ENCODE results near the gene HIPK2. TPM values are rescaled to one million over a fixed set of nuclear protein-coding genes. Genes with fewer than 3 reads are reported as not detected.
A peak's percentile ranks its signal among the peaks of the same experiment; 100 is the strongest.

HIPK2 gene
- 8.3 TPM for polyA plus RNA-seq (2013)

DNA sequence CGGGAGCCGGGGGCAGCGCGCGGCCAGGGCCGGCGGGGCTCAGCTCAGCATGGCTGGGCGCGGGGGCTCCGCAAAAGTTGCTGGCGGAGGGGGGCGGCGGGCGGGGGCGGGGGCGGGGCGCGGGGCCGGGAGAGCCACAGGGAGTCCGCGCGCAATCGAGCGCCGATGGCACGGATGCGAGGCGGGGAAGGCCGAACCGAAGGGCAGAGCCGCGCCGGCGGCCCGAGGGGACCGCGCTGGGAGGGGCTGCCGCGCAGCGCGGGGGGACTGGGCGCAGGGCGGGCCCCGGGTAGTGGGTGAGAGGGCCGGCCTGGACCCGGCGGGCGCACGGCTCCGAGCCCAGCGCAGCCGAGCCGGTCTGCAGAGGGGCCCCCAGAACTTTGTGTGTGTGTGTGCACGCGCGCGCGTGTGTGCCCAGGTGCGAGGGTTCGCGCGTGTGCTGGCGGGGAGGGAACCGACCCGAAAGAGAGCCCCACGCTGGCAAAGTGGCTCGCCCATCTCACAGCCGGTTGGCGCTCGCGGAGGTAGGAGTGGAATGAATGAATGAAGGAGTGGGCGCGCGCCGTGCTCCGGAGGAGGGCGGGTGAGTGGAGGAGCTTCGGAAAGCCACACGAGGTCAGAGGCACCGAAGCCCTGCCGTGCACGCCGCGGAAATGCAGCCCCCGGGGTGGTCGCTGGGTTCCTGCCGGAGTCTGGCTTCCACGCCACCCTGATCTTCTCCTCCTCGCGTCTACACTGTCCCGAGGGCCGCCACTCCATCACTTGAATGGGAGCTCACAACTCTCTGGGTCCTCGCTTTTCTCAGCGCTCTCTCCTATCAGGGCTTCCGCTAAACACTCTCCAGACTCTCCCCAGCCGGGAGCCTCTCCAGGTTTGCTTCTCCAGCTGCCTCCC lies at the start of gene HIPK2:
Gene HIPK2, minus strand, starts transcription at position 51 of the 894 bp plus-strand sequence. CDS start 375 bp downstream, outside the sequence.
- Histone ChIP-seq H3K4me3 (ENCODE audit: control insufficient read depth in 1 of 7, extremely low read depth in 1 of 7, insufficient read depth in 4 of 7, low read depth in 2 of 7, low read length in 6 of 7) (peak within 1 kb of the TSS; percentile 69 to 98 (median 84)), H3K36me3 (ENCODE audit: control insufficient read depth in 4 of 4, insufficient read depth in 4 of 4, low read length in 3 of 4) (no peaks in the 10 kb centered on the region), H3K27me3 (replicated peaks in 2 of 5; ENCODE audit: control insufficient read depth in 4 of 5, insufficient read depth in 5 of 5, low read length in 4 of 5) (peaks cover 0 to 4% (median 0%) of the 10 kb centered on the region in 5 experiments), H3K9me3 (ENCODE audit: control extremely low read depth in 1 of 5, control insufficient read depth in 4 of 5, insufficient read depth in 2 of 5, low read depth in 1 of 5, low read length in 4 of 5) (no peaks in the 10 kb centered on the region), H3K4me1 (ENCODE audit: control extremely low read depth in 1 of 4, control insufficient read depth in 4 of 4, insufficient read depth in 4 of 4, low read length in 3 of 4) (peaks cover 4 to 21% (median 17%) of the 10 kb centered on the region in 4 experiments), H3K27ac (ENCODE audit: insufficient read depth in 1 of 2, low read depth in 1 of 2, low read length in 2 of 2, poor library complexity in 1 of 2, severe bottlenecking in 2 of 2) (peak within 1 kb of the TSS; percentile 65 to 85)
- ChIA-PET POLR2A (interaction anchor here (0.6 to 2.8 kb wide), 2 partner anchors 32 to 64 kb away, joined by 3 to 9 read pairs; no protein-coding TSS in a partner anchor), CTCF (interaction anchor here (0.7 to 1.7 kb wide), 5 partner anchors 46 to 236 kb away, joined by 3 to 5 read pairs (median 4); no protein-coding TSS in a partner anchor)
- DNase-seq: peak; percentile 72 to 88 (median 83)
- 0% methylated on average over 59 of the region's 96 CpGs for WGBS (ENCODE audit: insufficient coverage)

DNA sequence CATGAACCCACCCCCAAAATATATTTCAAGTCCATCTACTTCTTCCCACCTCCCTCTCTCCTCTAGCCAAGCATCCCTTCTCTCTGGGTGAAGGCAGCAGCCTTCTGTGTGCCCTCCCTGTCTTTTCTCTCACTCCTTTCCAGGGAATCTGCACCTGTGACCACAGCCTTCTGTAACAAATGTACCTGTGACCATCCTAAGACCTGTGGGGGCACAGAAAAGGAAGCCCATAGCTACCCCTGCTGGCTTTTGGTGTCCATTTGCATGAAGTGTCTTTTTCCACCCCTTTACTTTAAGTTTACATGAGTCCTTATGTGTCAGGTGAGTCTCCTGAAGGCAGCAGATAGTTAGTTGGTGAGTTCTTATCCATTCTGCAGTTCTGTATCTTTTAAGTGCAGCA lies 49.2 kb upstream of the HIPK2 start:
- no peak for DNase-seq
- Histone ChIP-seq H3K4me3 (ENCODE audit: control insufficient read depth in 1 of 7, extremely low read depth in 1 of 7, insufficient read depth in 4 of 7, low read depth in 2 of 7, low read length in 6 of 7) (no peak overlapping the region), H3K27ac (ENCODE audit: insufficient read depth in 1 of 2, low read depth in 1 of 2, low read length in 2 of 2, poor library complexity in 1 of 2, severe bottlenecking in 2 of 2) (no peak overlapping the region), H3K9me3 (ENCODE audit: control extremely low read depth in 1 of 5, control insufficient read depth in 4 of 5, insufficient read depth in 2 of 5, low read depth in 1 of 5, low read length in 4 of 5) (peaks cover 0 to 11% (median 2%) of the 10 kb centered on the region in 5 experiments), H3K36me3 (ENCODE audit: control insufficient read depth in 4 of 4, insufficient read depth in 4 of 4, low read length in 3 of 4) (peaks cover 0 to 12% (median 2%) of the 10 kb centered on the region in 4 experiments), H3K27me3 (replicated peaks in 2 of 5; ENCODE audit: control insufficient read depth in 4 of 5, insufficient read depth in 5 of 5, low read length in 4 of 5) (no peaks in the 10 kb centered on the region), H3K4me1 (ENCODE audit: control extremely low read depth in 1 of 4, control insufficient read depth in 4 of 4, insufficient read depth in 4 of 4, low read length in 3 of 4) (peaks cover 20 to 30% (median 21%) of the 10 kb centered on the region in 4 experiments)
- POLR2A ChIA-PET: no interaction called here
- CTCF ChIA-PET: interaction anchor here (1.0 to 2.2 kb wide), 5 partner anchors 11 to 185 kb away, joined by 3 to 6 read pairs (median 4); no protein-coding TSS in a partner anchor

DNA sequence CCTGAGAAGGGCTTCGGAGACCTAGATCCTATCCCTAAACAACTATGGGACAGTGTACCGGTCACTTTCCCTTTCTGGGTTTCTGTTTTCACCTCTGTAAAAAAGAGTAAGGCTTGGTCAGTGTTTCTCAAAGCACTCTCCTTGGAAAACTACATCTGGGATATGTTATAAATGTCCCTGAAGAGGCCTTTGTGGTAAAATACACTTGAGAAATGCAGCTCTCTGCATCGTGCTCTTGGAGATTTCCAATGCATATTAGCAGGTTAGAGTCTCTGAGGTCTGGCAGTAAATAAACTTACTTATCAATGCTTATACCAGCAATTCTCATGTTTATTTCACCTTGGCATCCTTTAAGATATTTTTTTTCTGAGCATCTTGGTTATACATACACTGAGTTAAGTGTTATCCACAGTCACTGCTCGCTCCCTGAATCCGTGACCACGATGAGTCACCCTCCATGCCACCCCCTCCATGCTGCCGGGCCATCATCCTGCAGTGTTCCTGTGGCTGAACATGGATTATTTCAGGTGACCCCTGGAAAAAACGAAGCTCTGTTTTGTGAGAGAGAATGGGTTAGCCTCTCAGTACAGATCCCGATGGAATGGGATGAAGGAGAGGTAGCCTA lies 48.0 kb upstream of the HIPK2 start:
- ChIA-PET POLR2A (no interaction called here), CTCF (interaction anchor here (1.0 to 1.3 kb wide), 5 partner anchors 11 to 184 kb away, joined by 3 to 4 read pairs (median 4); no protein-coding TSS in a partner anchor)
- H3K4me1 ChIP-seq (ENCODE audit: control extremely low read depth in 1 of 4, control insufficient read depth in 4 of 4, insufficient read depth in 4 of 4, low read length in 3 of 4): peaks cover 15 to 27% (median 17%) of the 10 kb centered on the region in 4 experiments
- DNase-seq: peak in 2 of 3 donors; percentile 29 to 30
- H3K9me3 ChIP-seq (ENCODE audit: control extremely low read depth in 1 of 5, control insufficient read depth in 4 of 5, insufficient read depth in 2 of 5, low read depth in 1 of 5, low read length in 4 of 5): peaks cover 0 to under 1% (median 0%) of the 10 kb centered on the region in 5 experiments
- 88% methylated on average over 5 of the region's 9 CpGs for WGBS (ENCODE audit: insufficient coverage)
- H3K27ac ChIP-seq (ENCODE audit: insufficient read depth in 1 of 2, low read depth in 1 of 2, low read length in 2 of 2, poor library complexity in 1 of 2, severe bottlenecking in 2 of 2): no peak overlapping the region
- H3K4me3 ChIP-seq (ENCODE audit: control insufficient read depth in 1 of 7, extremely low read depth in 1 of 7, insufficient read depth in 4 of 7, low read depth in 2 of 7, low read length in 6 of 7): no peak overlapping the region
- H3K27me3 ChIP-seq (replicated peaks in 2 of 5; ENCODE audit: control insufficient read depth in 4 of 5, insufficient read depth in 5 of 5, low read length in 4 of 5): no peaks in the 10 kb centered on the region
- H3K36me3 ChIP-seq (ENCODE audit: control insufficient read depth in 4 of 4, insufficient read depth in 4 of 4, low read length in 3 of 4): peaks cover 0 to under 1% (median 0%) of the 10 kb centered on the region in 4 experiments

DNA sequence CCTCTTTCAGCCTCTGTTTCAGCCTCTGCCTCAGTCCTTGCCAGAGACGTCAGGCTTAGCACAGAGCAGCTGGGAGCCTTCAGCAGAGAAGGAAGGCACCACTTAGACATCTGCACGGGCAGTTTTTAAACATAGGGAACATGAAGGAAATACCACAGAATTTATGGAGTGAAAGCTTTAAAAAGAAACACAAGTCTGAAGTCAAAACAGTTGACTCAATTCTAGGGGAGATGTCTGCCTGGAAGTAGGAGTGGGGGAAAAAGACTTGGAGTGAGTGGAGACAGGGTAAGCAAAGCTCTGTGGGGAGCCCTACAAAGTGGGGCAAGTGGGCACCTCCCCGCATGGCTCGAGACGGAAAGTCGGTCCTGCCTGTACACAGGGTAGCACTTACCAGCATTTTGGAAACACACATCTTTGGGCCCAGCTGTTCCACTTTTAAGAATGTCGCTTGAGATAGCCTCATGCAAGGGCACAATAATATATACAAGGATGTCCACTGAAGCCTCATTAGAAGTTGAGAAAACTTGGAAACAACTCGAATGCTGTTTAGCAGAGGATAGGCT lies 46.2 kb upstream of the HIPK2 start:
- DNase-seq: no peak
- ChIA-PET POLR2A (interaction anchor here (0.7 kb wide), 1 partner anchor 212 kb away, joined by 3 read pairs; no protein-coding TSS in a partner anchor), CTCF (interaction anchor here (0.9 to 1.6 kb wide), 3 partner anchors 9 to 45 kb away, joined by 3 to 4 read pairs (median 4); no protein-coding TSS in a partner anchor)
- Histone ChIP-seq H3K4me1 (ENCODE audit: control extremely low read depth in 1 of 4, control insufficient read depth in 4 of 4, insufficient read depth in 4 of 4, low read length in 3 of 4) (peaks cover 5 to 11% (median 6%) of the 10 kb centered on the region in 4 experiments), H3K36me3 (ENCODE audit: control insufficient read depth in 4 of 4, insufficient read depth in 4 of 4, low read length in 3 of 4) (no peaks in the 10 kb centered on the region), H3K27ac (ENCODE audit: insufficient read depth in 1 of 2, low read depth in 1 of 2, low read length in 2 of 2, poor library complexity in 1 of 2, severe bottlenecking in 2 of 2) (no peak overlapping the region), H3K4me3 (ENCODE audit: control insufficient read depth in 1 of 7, extremely low read depth in 1 of 7, insufficient read depth in 4 of 7, low read depth in 2 of 7, low read length in 6 of 7) (no peak overlapping the region), H3K27me3 (replicated peaks in 2 of 5; ENCODE audit: control insufficient read depth in 4 of 5, insufficient read depth in 5 of 5, low read length in 4 of 5) (no peaks in the 10 kb centered on the region), H3K9me3 (ENCODE audit: control extremely low read depth in 1 of 5, control insufficient read depth in 4 of 5, insufficient read depth in 2 of 5, low read depth in 1 of 5, low read length in 4 of 5) (no peaks in the 10 kb centered on the region)
- WGBS (ENCODE audit: insufficient coverage): 85% methylated on average over 7 of the region's 8 CpGs

DNA sequence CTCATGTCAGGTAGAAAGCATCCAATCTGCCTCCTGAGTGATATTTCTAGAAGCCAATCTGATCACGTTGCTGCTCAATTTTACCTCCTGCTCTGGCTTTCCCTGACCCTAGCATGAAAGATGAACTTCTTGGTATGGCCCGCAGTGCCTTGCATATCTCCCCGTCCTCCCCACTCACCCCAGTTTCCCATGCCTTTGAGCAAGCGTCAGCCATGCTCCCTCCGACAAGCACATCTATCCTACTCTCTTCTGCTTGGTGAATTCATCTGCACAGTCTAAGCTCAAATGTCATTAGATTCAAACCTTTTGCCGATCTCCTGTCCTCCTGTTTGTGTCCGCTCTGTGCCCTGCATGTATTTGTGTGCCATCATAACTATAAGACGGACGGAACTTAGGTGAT lies 45.1 kb upstream of the HIPK2 start:
- Histone ChIP-seq H3K36me3 (ENCODE audit: control insufficient read depth in 4 of 4, insufficient read depth in 4 of 4, low read length in 3 of 4) (no peaks in the 10 kb centered on the region), H3K27ac (ENCODE audit: insufficient read depth in 1 of 2, low read depth in 1 of 2, low read length in 2 of 2, poor library complexity in 1 of 2, severe bottlenecking in 2 of 2) (no peak overlapping the region), H3K4me3 (ENCODE audit: control insufficient read depth in 1 of 7, extremely low read depth in 1 of 7, insufficient read depth in 4 of 7, low read depth in 2 of 7, low read length in 6 of 7) (no peak overlapping the region), H3K9me3 (ENCODE audit: control extremely low read depth in 1 of 5, control insufficient read depth in 4 of 5, insufficient read depth in 2 of 5, low read depth in 1 of 5, low read length in 4 of 5) (no peaks in the 10 kb centered on the region), H3K4me1 (ENCODE audit: control extremely low read depth in 1 of 4, control insufficient read depth in 4 of 4, insufficient read depth in 4 of 4, low read length in 3 of 4) (peaks cover 0 to 6% (median 0%) of the 10 kb centered on the region in 4 experiments), H3K27me3 (replicated peaks in 2 of 5; ENCODE audit: control insufficient read depth in 4 of 5, insufficient read depth in 5 of 5, low read length in 4 of 5) (no peaks in the 10 kb centered on the region)
- ChIA-PET POLR2A (interaction anchor here (0.8 kb wide), 1 partner anchor 46 kb away, joined by 3 read pairs; no protein-coding TSS in a partner anchor), CTCF (interaction anchor here (1.2 to 1.6 kb wide), 2 partner anchors 12 to 44 kb away, joined by 4 read pairs; no protein-coding TSS in a partner anchor)
- DNase-seq: no peak
- 96% methylated on average over 9 of the region's 9 CpGs for WGBS (ENCODE audit: insufficient coverage)

DNA sequence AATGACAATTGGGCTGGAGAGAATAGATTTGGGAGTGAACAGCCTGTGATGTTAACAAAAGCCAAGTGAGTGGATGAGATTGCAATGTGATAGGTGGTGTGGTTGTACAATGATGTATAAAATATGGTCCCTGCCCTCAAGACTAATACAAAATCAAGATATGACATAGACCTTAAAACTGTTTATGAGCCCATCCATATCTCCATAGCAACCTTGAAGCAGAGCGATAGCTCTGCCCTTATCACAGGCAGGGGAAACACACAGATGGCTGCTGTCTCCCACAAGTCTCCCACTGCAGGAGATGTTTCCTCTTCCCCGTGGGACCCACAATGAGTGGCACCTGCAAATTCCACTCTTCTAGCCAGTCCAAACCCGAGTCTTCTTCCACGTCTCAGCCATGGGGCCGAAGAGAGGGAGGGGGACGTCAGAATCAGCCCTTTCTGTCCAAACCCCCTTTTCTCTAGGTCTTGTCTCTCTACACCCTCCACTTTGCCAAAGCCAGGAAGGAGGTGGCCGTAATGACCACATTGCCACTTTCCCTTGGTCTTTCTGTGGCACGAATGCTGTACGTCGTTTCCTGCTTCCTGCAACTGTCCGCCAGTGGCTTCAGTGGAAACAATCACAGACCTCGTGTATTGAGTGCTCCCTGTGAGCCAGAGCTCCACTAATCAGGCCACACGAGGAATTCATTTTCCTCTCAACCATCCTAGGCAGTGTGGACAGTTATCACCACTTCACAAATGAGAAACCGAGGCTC lies 43.7 kb upstream of the HIPK2 start:
- peaks cover 0 to 8% (median 2%) of the 10 kb centered on the region in 5 experiments for H3K9me3 ChIP-seq (ENCODE audit: control extremely low read depth in 1 of 5, control insufficient read depth in 4 of 5, insufficient read depth in 2 of 5, low read depth in 1 of 5, low read length in 4 of 5)
- DNase-seq: peak; percentile 50 to 86 (median 76)
- no peaks in the 10 kb centered on the region for H3K36me3 ChIP-seq (ENCODE audit: control insufficient read depth in 4 of 4, insufficient read depth in 4 of 4, low read length in 3 of 4)
- H3K27me3 ChIP-seq (replicated peaks in 2 of 5; ENCODE audit: control insufficient read depth in 4 of 5, insufficient read depth in 5 of 5, low read length in 4 of 5): no peaks in the 10 kb centered on the region
- 68% methylated on average over 13 of the region's 14 CpGs for WGBS (ENCODE audit: insufficient coverage)
- H3K4me3 ChIP-seq (ENCODE audit: control insufficient read depth in 1 of 7, extremely low read depth in 1 of 7, insufficient read depth in 4 of 7, low read depth in 2 of 7, low read length in 6 of 7): no peak overlapping the region
- ChIA-PET CTCF (interaction anchor here (1.3 to 2.4 kb wide), 3 partner anchors 9 to 116 kb away, joined by 3 to 6 read pairs (median 3); no protein-coding TSS in a partner anchor), POLR2A (no interaction called here)
- H3K4me1 ChIP-seq (ENCODE audit: control extremely low read depth in 1 of 4, control insufficient read depth in 4 of 4, insufficient read depth in 4 of 4, low read length in 3 of 4): peaks cover 0 to 6% (median 0%) of the 10 kb centered on the region in 4 experiments
- H3K27ac ChIP-seq (ENCODE audit: insufficient read depth in 1 of 2, low read depth in 1 of 2, low read length in 2 of 2, poor library complexity in 1 of 2, severe bottlenecking in 2 of 2): no peak overlapping the region
